Suppressor macrophage treated with lipopolysaccharide for 1 hour (primary cell): Measurements from ENCODE around the gene SPTLC2.
A peak's percentile ranks its signal among the peaks of the same experiment; 100 is the strongest.

ENCODE experiments used
- DNase-seq, 3 donors: peaks; one replicate each; pipeline ENCODE4 v3.0.0-alpha.2; 2020 to 2022

Gene SPTLC2

DNA sequence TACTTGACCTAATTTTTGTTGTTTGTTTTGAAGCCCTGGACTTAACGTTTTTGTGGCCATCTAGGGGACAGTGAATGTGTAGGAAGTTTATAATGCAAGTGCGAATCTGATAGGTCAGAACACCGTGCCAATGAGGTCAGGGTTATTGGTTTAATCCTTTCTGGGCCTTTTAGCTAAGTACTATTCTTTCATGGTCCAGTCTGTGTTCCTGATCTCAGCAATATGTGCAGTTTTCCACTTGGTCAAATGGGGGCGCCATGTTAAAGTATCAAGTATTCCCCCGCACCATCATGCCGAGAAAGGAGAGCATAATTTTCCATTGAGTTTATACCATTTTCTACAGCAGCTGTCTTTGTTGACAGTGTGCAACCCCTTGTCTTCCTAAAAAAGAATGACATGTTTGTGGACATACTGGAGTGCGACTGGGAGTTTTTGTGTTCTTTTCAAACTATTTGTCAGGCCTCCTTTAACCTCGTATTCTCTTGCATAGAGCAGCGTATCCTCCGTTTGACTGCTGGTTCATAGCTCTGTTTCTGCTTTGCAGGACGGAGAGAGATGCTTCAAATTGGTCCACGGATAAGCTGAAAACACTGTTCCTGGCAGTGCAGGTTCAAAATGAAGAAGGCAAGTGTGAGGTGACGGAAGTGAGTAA lies 157.2 kb downstream of the SPTLC2 start:
- peak; percentile 79 to 86 (median 83) for DNase-seq

DNA sequence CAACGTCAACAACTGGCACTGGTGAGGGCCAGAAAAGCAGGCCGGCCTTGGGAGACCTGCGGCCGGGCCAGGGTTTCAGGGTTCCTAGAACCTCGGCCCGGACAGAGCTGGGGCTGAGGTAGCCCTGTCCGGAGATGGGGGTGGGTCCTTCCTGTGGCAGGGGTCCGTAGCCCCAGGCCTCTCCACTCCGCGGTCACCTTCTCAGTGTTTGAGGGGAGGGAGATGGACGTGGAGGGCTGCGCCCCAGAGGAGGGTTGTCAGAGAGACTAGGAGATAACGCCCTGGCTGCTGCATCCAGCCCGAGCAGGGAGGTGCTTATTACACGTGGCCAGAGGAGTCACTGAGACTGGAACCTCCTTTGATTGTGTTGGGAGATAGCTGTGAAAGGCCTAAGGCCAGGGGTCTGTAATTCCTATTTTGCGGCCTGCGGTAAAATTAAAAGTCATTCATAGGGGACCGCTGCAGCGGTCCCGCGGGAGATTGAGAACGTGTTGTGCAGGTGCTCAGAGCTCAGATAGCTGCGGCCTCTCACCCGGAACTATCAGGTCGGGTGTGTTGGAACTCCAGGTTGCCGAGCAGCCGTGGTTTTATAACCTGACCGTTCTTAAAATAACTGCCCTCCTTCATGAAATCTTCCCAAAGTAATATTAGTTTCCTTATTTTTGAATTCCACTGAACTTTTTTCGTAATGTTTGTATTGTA lies 158.0 kb downstream of the SPTLC2 start:
- peak; percentile 26 to 42 (median 40) for DNase-seq

GRCh38 chr14:77457522-77458248 lies 158.8 kb downstream of the SPTLC2 start, which contains the start of the genes AHSA1 and VIPAS39:
TSS of gene AHSA1 (plus strand) at chr14:77458093. CDS start at chr14:77458190, 97 bp downstream.
TSS of gene VIPAS39 (minus strand) at chr14:77457601. CDS start at chr14:77454102, 3,499 bp downstream.
- DNase-seq, result peak; percentile 97 to 99 (median 98)

DNA sequence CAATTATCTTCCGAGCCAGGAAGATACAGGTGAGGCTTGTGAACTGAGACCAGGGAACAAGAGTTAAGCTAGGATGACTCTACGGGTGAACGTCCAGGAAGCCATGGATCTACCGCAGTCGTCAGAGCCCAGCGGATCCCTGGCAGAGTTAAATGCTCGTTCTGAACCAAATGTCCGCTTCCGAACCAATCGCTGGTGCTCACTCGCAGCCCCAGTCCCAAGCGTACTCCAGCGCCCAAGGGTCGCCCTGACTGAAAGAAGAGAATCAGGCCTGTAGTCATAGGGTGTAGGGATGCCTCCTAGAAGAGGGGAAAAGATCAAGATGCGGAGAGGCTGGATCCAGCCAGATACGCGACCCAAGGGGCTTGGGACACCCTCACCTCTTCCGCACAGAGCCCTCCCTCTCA lies 159.3 kb downstream of the SPTLC2 start:
- DNase-seq, result peak in 1 of 3 donors; percentile 32
